Ishikawa (cell line): ENCODE results near the gene ARHGAP33.

Experiments
- CEBPB ChIP-seq: IDR thresholded peaks from 2 replicates; pipeline ENCODE4 v1.6.1; 2012
- CREB1 ChIP-seq: IDR thresholded peaks from 2 replicates; pipeline ENCODE4 v1.6.1; 2012; ENCODE audit warnings: low read depth
- EGR1 ChIP-seq: IDR thresholded peaks from 2 replicates; pipeline ENCODE4 v1.6.1; 2012
- EP300 ChIP-seq: IDR thresholded peaks from 2 replicates; pipeline ENCODE4 v1.6.1; 2012; ENCODE audit warnings: borderline replicate concordance
- FOXM1 ChIP-seq: IDR thresholded peaks from 2 replicates; pipeline ENCODE4 v1.6.1; 2012; ENCODE audit warnings: low read depth, borderline replicate concordance
- NFIC ChIP-seq: IDR thresholded peaks from 2 replicates; pipeline ENCODE4 v1.6.1; 2012
- RAD21 ChIP-seq: IDR thresholded peaks from 2 replicates; pipeline ENCODE4 v1.6.1; 2012; ENCODE audit warnings: low read depth
- TAF1 ChIP-seq: IDR thresholded peaks from 2 replicates; pipeline ENCODE4 v1.6.1; 2012; ENCODE audit warnings: low read depth, mild to moderate bottlenecking
- TCF12 ChIP-seq: IDR thresholded peaks from 2 replicates; pipeline ENCODE4 v1.6.1; 2012; ENCODE audit warnings: low read depth
- TEAD4 ChIP-seq: IDR thresholded peaks from 2 replicates; pipeline ENCODE4 v1.6.1; 2012
- YY1 ChIP-seq: IDR thresholded peaks from 2 replicates; pipeline ENCODE4 v1.6.1; 2012; ENCODE audit warnings: low read depth
- ZBTB7A ChIP-seq: IDR thresholded peaks from 2 replicates; pipeline ENCODE4 v1.6.1; 2012; ENCODE audit warnings: low read depth
- TF ChIP-seq, protein P1 (sequence below): IDR thresholded peaks from 2 replicates; pipeline ENCODE4 v1.6.1; 2012
- TF ChIP-seq, protein P2 (sequence below): IDR thresholded peaks from 2 replicates; pipeline ENCODE4 v1.6.1; 2012
- TF ChIP-seq, protein P3 (sequence below): IDR thresholded peaks from 2 replicates; pipeline ENCODE4 v1.6.1; 2012; ENCODE audit warnings: low read depth, mild to moderate bottlenecking

Gene ARHGAP33

DNA sequence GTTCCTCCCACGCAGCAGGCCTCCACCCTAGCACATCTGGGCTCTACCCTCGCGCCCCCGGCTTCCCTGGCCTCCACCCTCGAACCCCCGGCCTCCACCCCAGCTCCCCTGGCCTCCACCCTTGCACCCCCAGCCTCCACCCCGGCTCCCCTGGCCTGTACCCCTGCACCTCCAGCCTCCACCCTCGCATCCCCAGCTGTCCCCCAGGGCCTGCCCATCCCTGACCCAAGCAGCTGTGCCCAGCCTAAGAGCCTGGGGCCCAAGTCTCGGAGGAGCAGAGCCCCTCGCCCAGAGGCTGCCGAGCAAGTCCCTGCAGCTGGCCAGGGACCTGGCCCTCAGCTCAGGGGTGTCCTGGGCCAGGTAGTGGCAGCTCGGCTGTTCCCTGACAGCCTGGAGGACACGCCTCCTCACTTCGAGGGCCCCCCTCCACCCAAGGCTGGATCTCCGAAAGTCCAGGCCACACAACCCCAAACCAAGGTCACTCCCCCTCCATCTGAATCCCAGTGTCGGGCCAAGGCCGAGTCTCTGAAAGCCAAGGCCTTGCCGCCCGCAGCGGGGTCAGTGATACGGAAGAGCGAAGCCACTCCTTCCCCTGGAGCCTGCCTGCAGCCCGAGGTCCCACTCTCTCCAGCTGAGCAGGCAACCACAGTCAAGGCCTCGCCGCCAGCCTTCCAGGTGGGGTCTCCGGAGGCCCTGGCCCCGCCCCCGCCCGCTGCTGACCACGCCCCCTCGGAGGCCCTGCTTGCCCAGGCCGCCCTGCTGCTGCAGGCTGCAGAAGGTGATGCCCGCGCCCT is 7.9 kb upstream of the ARHGAP33 start:
- TF ChIP-seq TCF12 (peak; percentile 62; the same call in 1 of the 2 replicates), ZBTB7A (no peak; the same call in 1 of the 2 replicates), EP300 (no peak), EGR1 (0 out of 2 replicates have a peak, but pooled peaks have one; percentile 18), TAF1 (no peak), RAD21 (peak; percentile 19; the same call in 1 of the 2 replicates), FOXM1 (no peak), CEBPB (no peak), CREB1 (no peak), TEAD4 (no peak), NFIC (peak; percentile 33), YY1 (no peak)
- TF ChIP-seq, protein P1, sequence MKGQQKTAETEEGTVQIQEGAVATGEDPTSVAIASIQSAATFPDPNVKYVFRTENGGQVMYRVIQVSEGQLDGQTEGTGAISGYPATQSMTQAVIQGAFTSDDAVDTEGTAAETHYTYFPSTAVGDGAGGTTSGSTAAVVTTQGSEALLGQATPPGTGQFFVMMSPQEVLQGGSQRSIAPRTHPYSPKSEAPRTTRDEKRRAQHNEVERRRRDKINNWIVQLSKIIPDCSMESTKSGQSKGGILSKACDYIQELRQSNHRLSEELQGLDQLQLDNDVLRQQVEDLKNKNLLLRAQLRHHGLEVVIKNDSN, result no peak
- TF ChIP-seq, protein P2, sequence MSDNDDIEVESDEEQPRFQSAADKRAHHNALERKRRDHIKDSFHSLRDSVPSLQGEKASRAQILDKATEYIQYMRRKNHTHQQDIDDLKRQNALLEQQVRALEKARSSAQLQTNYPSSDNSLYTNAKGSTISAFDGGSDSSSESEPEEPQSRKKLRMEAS, result peak; percentile 48
- TF ChIP-seq, protein P3, sequence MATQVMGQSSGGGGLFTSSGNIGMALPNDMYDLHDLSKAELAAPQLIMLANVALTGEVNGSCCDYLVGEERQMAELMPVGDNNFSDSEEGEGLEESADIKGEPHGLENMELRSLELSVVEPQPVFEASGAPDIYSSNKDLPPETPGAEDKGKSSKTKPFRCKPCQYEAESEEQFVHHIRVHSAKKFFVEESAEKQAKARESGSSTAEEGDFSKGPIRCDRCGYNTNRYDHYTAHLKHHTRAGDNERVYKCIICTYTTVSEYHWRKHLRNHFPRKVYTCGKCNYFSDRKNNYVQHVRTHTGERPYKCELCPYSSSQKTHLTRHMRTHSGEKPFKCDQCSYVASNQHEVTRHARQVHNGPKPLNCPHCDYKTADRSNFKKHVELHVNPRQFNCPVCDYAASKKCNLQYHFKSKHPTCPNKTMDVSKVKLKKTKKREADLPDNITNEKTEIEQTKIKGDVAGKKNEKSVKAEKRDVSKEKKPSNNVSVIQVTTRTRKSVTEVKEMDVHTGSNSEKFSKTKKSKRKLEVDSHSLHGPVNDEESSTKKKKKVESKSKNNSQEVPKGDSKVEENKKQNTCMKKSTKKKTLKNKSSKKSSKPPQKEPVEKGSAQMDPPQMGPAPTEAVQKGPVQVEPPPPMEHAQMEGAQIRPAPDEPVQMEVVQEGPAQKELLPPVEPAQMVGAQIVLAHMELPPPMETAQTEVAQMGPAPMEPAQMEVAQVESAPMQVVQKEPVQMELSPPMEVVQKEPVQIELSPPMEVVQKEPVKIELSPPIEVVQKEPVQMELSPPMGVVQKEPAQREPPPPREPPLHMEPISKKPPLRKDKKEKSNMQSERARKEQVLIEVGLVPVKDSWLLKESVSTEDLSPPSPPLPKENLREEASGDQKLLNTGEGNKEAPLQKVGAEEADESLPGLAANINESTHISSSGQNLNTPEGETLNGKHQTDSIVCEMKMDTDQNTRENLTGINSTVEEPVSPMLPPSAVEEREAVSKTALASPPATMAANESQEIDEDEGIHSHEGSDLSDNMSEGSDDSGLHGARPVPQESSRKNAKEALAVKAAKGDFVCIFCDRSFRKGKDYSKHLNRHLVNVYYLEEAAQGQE, result no peak

DNA sequence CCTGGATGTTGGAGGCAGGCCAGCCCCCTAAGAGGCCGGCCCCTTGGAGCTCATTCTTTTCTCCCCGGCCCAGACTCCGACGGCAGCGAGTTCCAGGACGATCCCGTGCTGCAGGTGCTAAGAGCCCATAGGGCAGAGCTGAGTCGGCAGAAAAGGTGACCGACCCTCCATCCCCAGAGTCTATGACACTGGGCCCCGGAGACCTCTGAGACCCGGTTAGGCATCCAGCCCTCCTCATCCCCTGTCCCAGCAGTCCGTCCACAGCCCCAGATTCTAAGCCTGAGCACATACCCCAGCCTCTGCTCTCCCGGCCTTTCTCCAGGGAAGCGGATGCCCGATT is 7.3 kb upstream of the ARHGAP33 start:
- TF ChIP-seq NFIC, result no peak; the same call in 1 of the 2 replicates
- no peak for TF ChIP-seq EP300
- TF ChIP-seq, protein P3, result no peak
- TF ChIP-seq, protein P1, result no peak

DNA sequence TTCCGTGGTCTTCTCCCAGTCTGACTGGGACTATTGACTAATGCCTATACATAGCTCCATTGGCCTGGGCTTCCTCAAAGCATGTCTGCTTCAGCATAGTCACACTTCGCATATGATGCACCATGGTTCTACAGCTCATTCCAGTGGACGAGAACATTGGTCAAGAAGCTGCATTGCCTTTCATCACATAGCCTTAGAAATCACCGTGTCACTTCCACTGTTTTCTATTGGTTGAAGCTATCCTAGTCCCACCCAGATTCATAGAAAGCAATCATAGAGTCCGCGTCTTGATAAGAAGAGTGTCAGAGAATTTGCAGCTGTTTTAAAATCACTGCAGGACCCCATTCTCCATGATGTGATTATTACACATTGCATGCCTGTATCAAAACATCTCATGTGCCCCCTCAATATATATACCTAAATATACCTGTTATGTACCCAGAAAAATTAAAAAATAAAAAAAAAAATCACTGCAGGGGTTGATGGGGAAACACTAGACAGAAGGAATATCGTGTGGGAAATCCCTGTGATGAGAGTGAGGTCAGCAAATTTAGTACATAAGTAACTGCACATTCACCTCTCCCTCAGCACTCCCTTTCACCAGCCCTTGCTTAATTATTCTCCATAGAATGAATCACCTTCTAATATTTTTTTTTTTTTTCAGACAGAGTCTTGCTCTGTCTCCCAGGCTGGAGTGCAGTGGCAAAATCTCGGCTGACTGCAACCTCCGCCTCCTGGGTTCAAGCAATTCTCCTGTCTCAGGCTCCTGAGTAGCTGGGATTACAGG is 2.2 kb upstream of the ARHGAP33 start:
- TF ChIP-seq TCF12 (no peak), ZBTB7A (no peak)

DNA sequence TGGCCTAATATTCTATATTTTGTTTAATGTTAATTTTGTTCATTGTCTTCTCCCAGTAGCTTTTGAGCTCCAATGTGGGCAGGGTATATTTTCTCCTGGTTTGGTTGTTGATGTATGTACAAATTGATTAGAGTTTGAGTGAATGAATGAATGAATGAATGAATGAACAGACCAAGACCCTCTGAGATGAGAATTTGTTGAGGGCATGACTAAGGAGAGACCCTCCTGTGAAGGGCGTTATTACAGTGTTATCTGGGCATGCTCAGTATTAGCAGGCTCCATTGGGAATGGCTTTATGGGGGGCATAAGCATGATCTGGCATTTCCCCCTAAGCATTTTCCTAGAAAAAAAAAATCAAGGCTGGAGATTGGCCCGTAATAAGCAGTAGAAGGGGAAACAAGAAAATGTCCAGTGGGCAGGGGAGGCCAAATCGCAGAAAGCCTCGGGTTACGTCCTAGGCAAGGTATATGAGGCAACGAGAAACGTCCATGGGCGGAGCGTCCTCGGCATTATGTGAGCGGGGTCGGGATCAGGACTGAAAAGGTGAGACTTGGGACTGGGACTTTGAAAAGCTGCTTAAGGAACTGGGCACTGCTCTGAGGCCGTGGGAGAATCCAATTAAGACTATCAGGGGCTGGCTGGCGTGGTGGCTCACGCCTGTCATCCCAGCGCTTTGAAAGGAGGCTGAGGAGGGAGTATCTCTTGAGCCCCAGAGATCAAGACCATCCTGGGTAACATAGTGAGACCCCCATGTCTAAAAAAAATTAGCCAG is 904 bp upstream of the ARHGAP33 start:
- TF ChIP-seq ZBTB7A (0 out of 2 replicates have a peak, but pooled peaks have one; percentile 29), EP300 (no peak)

DNA sequence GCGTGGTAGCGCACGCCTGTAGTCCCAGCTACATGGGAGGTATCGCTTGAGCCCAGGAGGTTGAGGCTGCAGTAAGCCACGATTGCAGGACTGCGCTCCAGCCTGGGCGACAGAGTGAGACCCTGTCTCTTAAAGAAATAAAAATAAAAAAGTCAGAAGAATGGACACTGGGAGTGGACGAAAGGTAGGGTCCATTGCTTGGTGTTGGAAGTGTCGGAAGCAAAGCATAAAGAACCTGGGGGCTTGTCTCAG is 392 bp upstream of the ARHGAP33 start:
- TF ChIP-seq NFIC (no peak), CREB1 (no peak), TAF1 (no peak), CEBPB (no peak), TCF12 (no peak), FOXM1 (no peak), EP300 (no peak), TEAD4 (no peak), YY1 (no peak), EGR1 (no peak), RAD21 (no peak), ZBTB7A (no peak; the same call in 1 of the 2 replicates)
- TF ChIP-seq, protein P2, result no peak
- TF ChIP-seq, protein P1, result no peak
- TF ChIP-seq, protein P3, result no peak
